ENCODE results near the gene IARS2. TPM values are rescaled to one million over a fixed set of nuclear protein-coding genes. Genes with fewer than 3 reads are reported as not detected.

The IARS2 gene
- total RNA-seq, 1 experiment from 2014 or later = 72.9 TPM

DNA sequence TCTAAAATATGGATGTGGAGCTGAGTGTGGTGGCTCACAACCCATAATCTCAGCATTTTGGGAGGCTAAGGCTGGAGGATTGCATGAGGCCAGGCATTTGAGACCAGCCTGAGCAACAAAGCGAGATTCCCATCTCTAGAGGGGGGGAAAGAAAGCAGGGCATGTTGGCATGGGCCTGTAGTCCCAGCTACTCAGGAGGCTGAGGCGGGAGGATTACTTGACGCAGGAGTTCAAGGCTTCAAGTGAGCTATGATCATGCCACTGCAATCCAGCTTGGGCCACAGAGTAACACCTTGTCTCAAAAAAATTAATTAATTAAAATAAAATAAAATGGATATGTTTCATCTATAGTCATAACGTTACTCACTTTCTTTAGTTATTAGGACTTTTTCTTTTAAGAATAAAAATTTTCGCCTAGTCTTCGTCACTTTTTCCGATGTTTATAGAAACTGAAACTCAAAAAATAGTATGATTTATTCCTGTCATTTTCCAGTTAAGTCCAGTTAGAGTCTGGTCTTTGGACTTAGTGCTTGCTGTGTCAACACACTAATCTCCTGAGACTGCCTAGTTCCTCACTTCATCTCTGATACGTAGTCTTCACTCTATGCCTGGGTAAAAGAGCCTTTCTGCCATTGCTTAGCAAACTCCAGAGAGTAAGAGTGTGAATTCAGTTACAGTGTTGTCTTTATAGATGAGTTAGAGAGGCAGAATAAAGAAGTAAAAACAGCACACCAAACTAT is 28.0 kb downstream of the IARS2 start:
- H2BK5ac ChIP-seq (ENCODE audit: insufficient read length, low read length) = no peak overlapping the region
- Mint-ChIP-seq H3K27me3 (ENCODE audit: low read depth) (no peaks in the 10 kb centered on the region), H3K36me3 (ENCODE audit: insufficient read depth in 1 of 3, low read depth in 3 of 3) (peaks cover 0 to 10% (median 8%) of the 10 kb centered on the region in 3 experiments; a peak in 5 of 7 replicates), H3K9me3 (no peaks in the 10 kb centered on the region), H3K4me3 (no peak overlapping the region), H3K27ac (peak overlapping the region in 2 of 3 experiments; percentile 61 to 65; a peak in 3 of 7 replicates), H3K4me1 (peaks cover 0 to 4% of the 10 kb centered on the region in 2 experiments; a peak in 1 of 4 replicates)
- H3K4me1 ChIP-seq (ENCODE audit: insufficient read depth, low read length) = no peaks in the 10 kb centered on the region
- no peaks in the 10 kb centered on the region for H3K79me2 ChIP-seq (ENCODE audit: insufficient read depth, low read length)
- no peak overlapping the region for H3K4ac ChIP-seq (ENCODE audit: low read depth, low read length)
- no peak overlapping the region for H2BK20ac ChIP-seq (ENCODE audit: low read depth, low read length, poor library complexity, severe bottlenecking)
- no peak for DNase-seq
- no peak overlapping the region for H3K27ac ChIP-seq (ENCODE audit: insufficient read length, low read depth, low read length)
- H3K23ac ChIP-seq (ENCODE audit: insufficient read length, low read depth, low read length) = no peak overlapping the region
- H3K79me1 ChIP-seq (ENCODE audit: insufficient read depth, low read depth, low read length, poor library complexity, severe bottlenecking) = no peaks in the 10 kb centered on the region
- no CpG with 5 or more reads among the region's 8 CpGs for whole genome bisulfite sequencing (ENCODE audit: extremely low coverage, insufficient read length, low lambda C conversion rate)
- no peak overlapping the region for H3K56ac ChIP-seq (ENCODE audit: insufficient read length, low read depth, low read length)
- H3K27me3 ChIP-seq (ENCODE audit: insufficient read depth, low read length) = no peaks in the 10 kb centered on the region
- no peak overlapping the region for H2BK15ac ChIP-seq (ENCODE audit: low read depth, low read length)
- H3T11ph ChIP-seq (ENCODE audit: low read length) = no peak overlapping the region
- H3K9ac ChIP-seq (ENCODE audit: extremely low read depth, insufficient read length, low read length) = no peak overlapping the region
- no peak overlapping the region for H2AK5ac ChIP-seq (ENCODE audit: insufficient read length, low read length)
- no peak overlapping the region for H2BK120ac ChIP-seq (ENCODE audit: low read depth, low read length, poor library complexity, severe bottlenecking)
- no peaks in the 10 kb centered on the region for H3K9me3 ChIP-seq (ENCODE audit: control insufficient read depth, low read depth, low read length)
- no peaks in the 10 kb centered on the region for H3K23me2 ChIP-seq (ENCODE audit: insufficient read length, low read depth, low read length, poor library complexity, severe bottlenecking)
- H4K91ac ChIP-seq (ENCODE audit: insufficient read length, low read depth, low read length) = no peak overlapping the region
- no peak overlapping the region for H3K18ac ChIP-seq (ENCODE audit: insufficient read length, low read depth, low read length)
- H4K5ac ChIP-seq (ENCODE audit: insufficient read length, low read depth, low read length) = no peak overlapping the region
- no peak overlapping the region for H3K14ac ChIP-seq (ENCODE audit: insufficient read depth, low read length)
- no peak overlapping the region for H2AFZ ChIP-seq (ENCODE audit: low read length)
- H2BK12ac ChIP-seq (ENCODE audit: insufficient read length, low read depth, low read length) = no peak overlapping the region
- H3K4me2 ChIP-seq (ENCODE audit: insufficient read depth, insufficient read length, low read length) = no peak overlapping the region
- no peaks in the 10 kb centered on the region for H4K20me1 ChIP-seq (ENCODE audit: control insufficient read depth, insufficient read depth, insufficient read length)
- H4K8ac ChIP-seq (replicated peaks; ENCODE audit: insufficient read length, low read depth, low read length) = no peak overlapping the region
- TF ChIP-seq, protein P1, sequence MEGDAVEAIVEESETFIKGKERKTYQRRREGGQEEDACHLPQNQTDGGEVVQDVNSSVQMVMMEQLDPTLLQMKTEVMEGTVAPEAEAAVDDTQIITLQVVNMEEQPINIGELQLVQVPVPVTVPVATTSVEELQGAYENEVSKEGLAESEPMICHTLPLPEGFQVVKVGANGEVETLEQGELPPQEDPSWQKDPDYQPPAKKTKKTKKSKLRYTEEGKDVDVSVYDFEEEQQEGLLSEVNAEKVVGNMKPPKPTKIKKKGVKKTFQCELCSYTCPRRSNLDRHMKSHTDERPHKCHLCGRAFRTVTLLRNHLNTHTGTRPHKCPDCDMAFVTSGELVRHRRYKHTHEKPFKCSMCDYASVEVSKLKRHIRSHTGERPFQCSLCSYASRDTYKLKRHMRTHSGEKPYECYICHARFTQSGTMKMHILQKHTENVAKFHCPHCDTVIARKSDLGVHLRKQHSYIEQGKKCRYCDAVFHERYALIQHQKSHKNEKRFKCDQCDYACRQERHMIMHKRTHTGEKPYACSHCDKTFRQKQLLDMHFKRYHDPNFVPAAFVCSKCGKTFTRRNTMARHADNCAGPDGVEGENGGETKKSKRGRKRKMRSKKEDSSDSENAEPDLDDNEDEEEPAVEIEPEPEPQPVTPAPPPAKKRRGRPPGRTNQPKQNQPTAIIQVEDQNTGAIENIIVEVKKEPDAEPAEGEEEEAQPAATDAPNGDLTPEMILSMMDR (conservative IDR thresholded peaks at IDR 0.05) = no peak
